ENCODE data around the gene DGKZ. TPM values are rescaled to one million over a fixed set of nuclear protein-coding genes. Genes with fewer than 3 reads are reported as not detected.

DGKZ gene
- total RNA-seq, 4 donors from 2014 or later: 41.8 to 86.4 (median 60.3) TPM

GRCh38 chr11:46392421-46393230 is 45.4 kb downstream of the DGKZ start:
- DNase-seq (ENCODE audit: low spot score in 2 of 2): peak; percentile 59 to 96
- WGBS, 2 donors: 5 to 7% methylated on average over 23 to 35 of the region's 71 CpGs
- intact Hi-C loops (cut with DNase I; ENCODE audit: low total_unique reads): no loop called here
- TF ChIP-seq, protein P1, sequence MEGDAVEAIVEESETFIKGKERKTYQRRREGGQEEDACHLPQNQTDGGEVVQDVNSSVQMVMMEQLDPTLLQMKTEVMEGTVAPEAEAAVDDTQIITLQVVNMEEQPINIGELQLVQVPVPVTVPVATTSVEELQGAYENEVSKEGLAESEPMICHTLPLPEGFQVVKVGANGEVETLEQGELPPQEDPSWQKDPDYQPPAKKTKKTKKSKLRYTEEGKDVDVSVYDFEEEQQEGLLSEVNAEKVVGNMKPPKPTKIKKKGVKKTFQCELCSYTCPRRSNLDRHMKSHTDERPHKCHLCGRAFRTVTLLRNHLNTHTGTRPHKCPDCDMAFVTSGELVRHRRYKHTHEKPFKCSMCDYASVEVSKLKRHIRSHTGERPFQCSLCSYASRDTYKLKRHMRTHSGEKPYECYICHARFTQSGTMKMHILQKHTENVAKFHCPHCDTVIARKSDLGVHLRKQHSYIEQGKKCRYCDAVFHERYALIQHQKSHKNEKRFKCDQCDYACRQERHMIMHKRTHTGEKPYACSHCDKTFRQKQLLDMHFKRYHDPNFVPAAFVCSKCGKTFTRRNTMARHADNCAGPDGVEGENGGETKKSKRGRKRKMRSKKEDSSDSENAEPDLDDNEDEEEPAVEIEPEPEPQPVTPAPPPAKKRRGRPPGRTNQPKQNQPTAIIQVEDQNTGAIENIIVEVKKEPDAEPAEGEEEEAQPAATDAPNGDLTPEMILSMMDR (IDR thresholded peaks at IDR 0.05): no peak
- TF ChIP-seq POLR2A (IDR thresholded peaks at IDR 0.05): no peak
- no peak overlapping the region for H3K4me3 ChIP-seq (ENCODE audit: low read depth, poor library complexity, severe bottlenecking)

DNA sequence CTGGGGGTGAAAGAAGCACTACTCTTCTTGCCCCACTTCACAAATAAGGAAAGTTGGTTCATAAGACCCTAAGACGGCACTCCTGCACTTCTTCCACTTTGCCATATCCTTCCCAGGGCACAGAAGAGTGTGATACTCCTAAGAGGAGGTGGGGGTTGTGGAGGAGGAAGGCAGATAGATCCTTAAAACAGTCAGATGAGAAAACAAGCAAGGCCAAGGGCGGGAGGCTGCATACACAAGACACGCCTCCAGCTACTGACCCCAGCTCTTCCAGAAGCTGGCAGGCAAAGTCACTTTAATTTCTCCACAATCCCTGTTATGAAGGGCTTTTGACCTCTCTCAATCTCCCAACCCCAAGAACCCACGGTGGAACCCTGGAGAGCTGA is 46.0 kb downstream of the DGKZ start:
- no peak overlapping the region for H3K4me3 ChIP-seq (ENCODE audit: low read depth, poor library complexity, severe bottlenecking)
- intact Hi-C loops (cut with DNase I; ENCODE audit: low total_unique reads): no loop called here
- WGBS, 2 donors: 73 to 75% methylated on average over 4 of the region's 4 CpGs
- no peak for DNase-seq (ENCODE audit: low spot score in 2 of 2)
- TF ChIP-seq POLR2A (IDR thresholded peaks at IDR 0.05): no peak
- TF ChIP-seq, protein P1 (IDR thresholded peaks at IDR 0.05): no peak

DNA sequence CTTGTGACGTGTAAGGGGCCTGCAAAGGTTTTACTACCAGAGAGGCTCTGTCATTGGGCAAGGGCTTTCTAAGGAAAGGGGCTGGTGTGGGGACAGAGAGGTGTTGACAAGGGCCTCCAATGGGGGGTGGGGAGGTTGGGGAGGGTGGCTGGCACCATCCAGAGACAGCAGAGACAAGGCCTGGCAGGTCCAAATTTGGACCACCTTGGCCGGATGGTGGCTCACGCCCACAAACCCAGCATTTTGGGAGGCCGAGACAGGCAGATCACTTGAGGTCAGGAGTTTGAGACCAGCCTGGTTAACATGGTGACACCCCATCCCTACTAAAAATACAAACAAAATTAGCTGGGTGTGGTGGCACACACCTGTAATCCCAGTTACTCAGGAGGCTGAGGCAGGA is 46.5 kb downstream of the DGKZ start:
- peak in 1 of 2 donors; percentile 83 for DNase-seq (ENCODE audit: low spot score in 2 of 2)
- WGBS, 2 donors: 76 to 86% methylated on average over 4 of the region's 4 CpGs
- no peak for TF ChIP-seq POLR2A (IDR thresholded peaks at IDR 0.05)
- TF ChIP-seq, protein P1 (IDR thresholded peaks at IDR 0.05): no peak
- intact Hi-C loops (cut with DNase I; ENCODE audit: low total_unique reads): no loop called here
- H3K4me3 ChIP-seq (ENCODE audit: low read depth, poor library complexity, severe bottlenecking): no peak overlapping the region

DNA sequence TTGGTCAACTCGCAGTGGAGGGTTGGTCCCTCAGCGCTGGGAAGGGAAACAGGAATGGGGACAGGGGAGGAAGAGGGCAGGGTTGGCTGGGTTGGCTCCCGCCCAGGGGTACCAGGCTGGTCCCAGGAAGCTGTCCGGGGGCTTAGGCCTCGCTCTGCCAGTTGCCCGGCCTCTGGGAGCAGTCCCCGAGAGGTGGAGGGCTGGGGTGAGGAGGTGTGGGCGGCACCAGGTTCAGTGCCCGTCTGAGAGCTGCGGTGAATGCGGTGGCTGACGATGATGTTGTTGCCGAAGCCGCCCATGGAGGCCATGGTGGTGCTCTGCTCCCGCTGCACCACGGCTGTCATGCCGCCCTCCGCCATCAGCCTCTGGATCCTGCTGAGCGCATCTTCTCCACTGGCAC is 50.3 kb downstream of the DGKZ start:
- no peak for DNase-seq (ENCODE audit: low spot score in 2 of 2)
- no peak overlapping the region for H3K4me3 ChIP-seq (ENCODE audit: low read depth, poor library complexity, severe bottlenecking)
- 97 to 99% methylated on average over 12 to 17 of the region's 19 CpGs for WGBS, 2 donors
- no peak for TF ChIP-seq POLR2A (IDR thresholded peaks at IDR 0.05)
- TF ChIP-seq, protein P1 (IDR thresholded peaks at IDR 0.05): no peak
- intact Hi-C loops (cut with DNase I; ENCODE audit: low total_unique reads): no loop called here

- TF ChIP-seq, protein P1 (IDR thresholded peaks at IDR 0.05): no peak
- TF ChIP-seq POLR2A (IDR thresholded peaks at IDR 0.05): no peak
- no peak overlapping the region for H3K4me3 ChIP-seq (ENCODE audit: low read depth, poor library complexity, severe bottlenecking)
- DNase-seq (ENCODE audit: low spot score in 2 of 2): no peak
- WGBS, 2 donors: 63 to 80% methylated on average over 6 of the region's 6 CpGs
- intact Hi-C loops (cut with DNase I; ENCODE audit: low total_unique reads): no loop called here
These were observed 56.0 kb downstream of the DGKZ start for GRCh38 chr11:46402957-46403902.

Data from lower leg skin (tissue), 4 donors.